Measurements from ENCODE around the gene GYG2. TPM values are rescaled to one million over a fixed set of nuclear protein-coding genes. Genes with fewer than 3 reads are reported as not detected.

Gene GYG2
- total RNA-seq, 1 experiment from 2014 or later: 39.8 TPM

DNA sequence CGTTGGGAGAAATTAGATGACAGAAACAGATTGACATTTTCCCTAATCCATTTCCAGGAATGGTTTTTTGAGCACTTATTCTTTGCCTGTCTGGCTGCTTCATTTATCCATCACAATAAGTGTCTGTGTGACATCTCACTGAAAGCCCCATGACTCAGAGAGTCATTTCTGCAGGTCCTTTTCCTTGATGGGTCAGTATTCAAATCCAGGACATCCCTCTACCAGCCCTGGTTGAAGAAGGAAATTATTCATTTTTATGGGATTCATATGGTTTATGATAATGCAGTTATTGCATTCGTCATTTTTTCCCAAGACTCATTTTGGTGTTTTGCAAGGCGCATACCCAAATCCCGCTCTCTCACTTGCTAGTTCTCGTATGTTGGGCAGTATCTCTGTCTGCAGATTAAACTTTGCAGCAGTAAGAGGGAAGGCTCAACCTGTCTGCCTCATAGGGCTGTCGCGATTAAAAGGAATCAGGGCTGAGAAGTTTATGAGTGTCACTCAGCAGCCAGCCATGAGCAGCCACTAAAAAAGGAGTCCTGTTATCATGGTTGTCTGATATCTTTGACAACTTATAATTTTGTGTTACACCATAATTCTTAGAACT, 44.0 kb downstream of the GYG2 start:
- no peaks in the 10 kb centered on the region for H3K9me3 ChIP-seq (ENCODE audit: low read depth, low read length, poor library complexity, severe bottlenecking)
- no peak overlapping the region for H3K4me3 ChIP-seq (ENCODE audit: low read depth, low read length, poor library complexity, severe bottlenecking)
- H3K36me3 ChIP-seq (ENCODE audit: insufficient read depth, low read length, poor library complexity, severe bottlenecking): no peaks in the 10 kb centered on the region
- DNase-seq (ENCODE audit: low spot score): no peak
- no peaks in the 10 kb centered on the region for H3K27me3 ChIP-seq (replicated peaks; ENCODE audit: insufficient read depth, low read depth, low read length, poor library complexity)
- TF ChIP-seq, protein P1, sequence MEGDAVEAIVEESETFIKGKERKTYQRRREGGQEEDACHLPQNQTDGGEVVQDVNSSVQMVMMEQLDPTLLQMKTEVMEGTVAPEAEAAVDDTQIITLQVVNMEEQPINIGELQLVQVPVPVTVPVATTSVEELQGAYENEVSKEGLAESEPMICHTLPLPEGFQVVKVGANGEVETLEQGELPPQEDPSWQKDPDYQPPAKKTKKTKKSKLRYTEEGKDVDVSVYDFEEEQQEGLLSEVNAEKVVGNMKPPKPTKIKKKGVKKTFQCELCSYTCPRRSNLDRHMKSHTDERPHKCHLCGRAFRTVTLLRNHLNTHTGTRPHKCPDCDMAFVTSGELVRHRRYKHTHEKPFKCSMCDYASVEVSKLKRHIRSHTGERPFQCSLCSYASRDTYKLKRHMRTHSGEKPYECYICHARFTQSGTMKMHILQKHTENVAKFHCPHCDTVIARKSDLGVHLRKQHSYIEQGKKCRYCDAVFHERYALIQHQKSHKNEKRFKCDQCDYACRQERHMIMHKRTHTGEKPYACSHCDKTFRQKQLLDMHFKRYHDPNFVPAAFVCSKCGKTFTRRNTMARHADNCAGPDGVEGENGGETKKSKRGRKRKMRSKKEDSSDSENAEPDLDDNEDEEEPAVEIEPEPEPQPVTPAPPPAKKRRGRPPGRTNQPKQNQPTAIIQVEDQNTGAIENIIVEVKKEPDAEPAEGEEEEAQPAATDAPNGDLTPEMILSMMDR (conservative IDR thresholded peaks at IDR 0.05; ENCODE audit: low read depth, low read length): no peak
- no peak for TF ChIP-seq EZH2 (IDR thresholded peaks at IDR 0.05; ENCODE audit: borderline replicate concordance, low read depth, low read length, poor library complexity, severe bottlenecking)
- H3K27ac ChIP-seq (ENCODE audit: low read depth, low read length, poor library complexity, severe bottlenecking): no peak overlapping the region
- BruUV-seq (replicated peaks): no TSS peak
- CTCF ChIA-PET: no interaction called here
- POLR2A ChIA-PET (ENCODE audit: low non-redundant PET): no interaction called here
- intact Hi-C loops (cut with micrococcal nuclease; ENCODE audit: unreplicated experiment): no loop called here
- H3K4me1 ChIP-seq (ENCODE audit: insufficient read depth, low read length, poor library complexity, severe bottlenecking): peaks cover 6% of the 10 kb centered on the region

GRCh38 chrX:2874222-2875135, 45.7 kb downstream of the GYG2 start:
- H3K27ac ChIP-seq (ENCODE audit: low read depth, low read length, poor library complexity, severe bottlenecking): no peak overlapping the region
- H3K4me3 ChIP-seq (ENCODE audit: low read depth, low read length, poor library complexity, severe bottlenecking): no peak overlapping the region
- H3K36me3 ChIP-seq (ENCODE audit: insufficient read depth, low read length, poor library complexity, severe bottlenecking): no peaks in the 10 kb centered on the region
- TF ChIP-seq, protein P1 (conservative IDR thresholded peaks at IDR 0.05; ENCODE audit: low read depth, low read length): no peak
- TF ChIP-seq EZH2 (IDR thresholded peaks at IDR 0.05; ENCODE audit: borderline replicate concordance, low read depth, low read length, poor library complexity, severe bottlenecking): no peak
- H3K4me1 ChIP-seq (ENCODE audit: insufficient read depth, low read length, poor library complexity, severe bottlenecking): peaks cover 6% of the 10 kb centered on the region
- CTCF ChIA-PET: no interaction called here
- POLR2A ChIA-PET (ENCODE audit: low non-redundant PET): no interaction called here
- intact Hi-C loops (cut with micrococcal nuclease; ENCODE audit: unreplicated experiment): no loop called here
- no TSS peak for BruUV-seq (replicated peaks)
- no peaks in the 10 kb centered on the region for H3K27me3 ChIP-seq (replicated peaks; ENCODE audit: insufficient read depth, low read depth, low read length, poor library complexity)
- H3K9me3 ChIP-seq (ENCODE audit: low read depth, low read length, poor library complexity, severe bottlenecking): no peaks in the 10 kb centered on the region
- no peak for DNase-seq (ENCODE audit: low spot score)

- Histone ChIP-seq H3K9me3 (ENCODE audit: low read depth, low read length, poor library complexity, severe bottlenecking) (no peaks in the 10 kb centered on the region), H3K27me3 (replicated peaks; ENCODE audit: insufficient read depth, low read depth, low read length, poor library complexity) (no peaks in the 10 kb centered on the region), H3K27ac (ENCODE audit: low read depth, low read length, poor library complexity, severe bottlenecking) (no peak overlapping the region), H3K36me3 (ENCODE audit: insufficient read depth, low read length, poor library complexity, severe bottlenecking) (no peaks in the 10 kb centered on the region), H3K4me1 (ENCODE audit: insufficient read depth, low read length, poor library complexity, severe bottlenecking) (peaks cover 6% of the 10 kb centered on the region), H3K4me3 (ENCODE audit: low read depth, low read length, poor library complexity, severe bottlenecking) (no peak overlapping the region)
- DNase-seq (ENCODE audit: low spot score): no peak
- ChIA-PET POLR2A (ENCODE audit: low non-redundant PET) (interaction anchor here (0.6 kb wide), 2 partner anchors 20 to 38 kb away, joined by 8 to 10 read pairs; no protein-coding TSS in a partner anchor), CTCF (interaction anchor here (0.6 to 1.0 kb wide), 12 partner anchors 46 to 825 kb away, joined by 4 to 19 read pairs (median 9); no protein-coding TSS in a partner anchor)
- intact Hi-C loops (cut with micrococcal nuclease; ENCODE audit: unreplicated experiment): no loop called here
- BruUV-seq (replicated peaks): no TSS peak
- TF ChIP-seq, protein P1 (conservative IDR thresholded peaks at IDR 0.05; ENCODE audit: low read depth, low read length): no peak
- TF ChIP-seq EZH2 (IDR thresholded peaks at IDR 0.05; ENCODE audit: borderline replicate concordance, low read depth, low read length, poor library complexity, severe bottlenecking): no peak
Measured at GRCh38 chrX:2875136-2875481, 46.4 kb downstream of the GYG2 start.

All from A673 (cell line).